Measurements from ENCODE around the gene MOXD1.

- no peak for TF ChIP-seq RFX5 (IDR thresholded peaks at IDR 0.05; ENCODE audit: low read length)
- no peak for TF ChIP-seq TAF1 (IDR thresholded peaks at IDR 0.05; ENCODE audit: borderline replicate concordance, low read depth, low read length)
- no peak for TF ChIP-seq REST (IDR thresholded peaks at IDR 0.05; ENCODE audit: low read depth, low read length)
- TF ChIP-seq CTCF (IDR thresholded peaks at IDR 0.05), result no peak
- no peak for TF ChIP-seq EP300 (IDR thresholded peaks at IDR 0.05; ENCODE audit: borderline replicate concordance in 1 of 2, low read depth in 1 of 2, low read length in 1 of 2)
These were observed 155.1 kb downstream of the MOXD1 start for GRCh38 chr6:132246120-132246617.

All from SK-N-SH (cell line).